IMR-90 (cell line): ENCODE data around the gene SLC26A3. TPM values are rescaled to one million over a fixed set of nuclear protein-coding genes. Genes with fewer than 3 reads are reported as not detected.

Experiments
- ATAC-seq: fragments of 200-7000 bp; cut with Tn5 transposase; 2 replicates; pipeline ENCODE4 v1.9.1; 2020; ENCODE audit warnings: low read depth, mild to moderate bottlenecking, moderate library complexity
- BruUV-seq: library from RNA; stranded (reverse); fragments of 400-500 nt; replicated peaks from 2 replicates; lab custom pipeline; 2021; lab: Mats Ljungman, UMichigan
- CTCF ChIA-PET: fragments of 300-600 bp; formaldehyde crosslinking; extraction: SDS; loops from one replicate; lab custom pipeline; 2021; ENCODE audit warnings: antibody characterized with exemption; lab: Yijun Ruan, JAX
- POLR2A ChIA-PET: fragments of 300-600 bp; sonication (Branson Sonifier 250); formaldehyde crosslinking; loops from one replicate; lab custom pipeline; 2022; ENCODE audit warnings: antibody characterized with exemption; ENCODE audit not compliant: unreplicated experiment; lab: Charles Lee
- DNase-seq: peaks from one replicate; pipeline ENCODE4 v3.0.0; 2013
- H2AFZ ChIP-seq: replicated peaks from 2 replicates; pipeline ENCODE3; 2013; ENCODE audit warnings: low read length, mild to moderate bottlenecking; ENCODE audit not compliant: poor library complexity
- H2AK5ac ChIP-seq: 2 replicates; pipeline ENCODE4 v1.6.1; 2013; ENCODE audit warnings: low read depth, low read length, inconsistent platforms
- H2AK9ac ChIP-seq: replicated peaks from 2 replicates; pipeline ENCODE3; 2013; ENCODE audit warnings: mild to moderate bottlenecking, low read depth, low read length, moderate library complexity; ENCODE audit not compliant: poor library complexity
- H2BK120ac ChIP-seq: 2 replicates; pipeline ENCODE4 v1.6.1; 2013; ENCODE audit warnings: low read depth, low read length, inconsistent platforms
- H2BK15ac ChIP-seq: 3 replicates; pipeline ENCODE4 v1.6.1; 2013; ENCODE audit warnings: low read depth, low read length, inconsistent platforms
- H2BK20ac ChIP-seq: 2 replicates; pipeline ENCODE4 v1.6.1; 2013; ENCODE audit warnings: low read depth, mild to moderate bottlenecking, inconsistent platforms, low read length, moderate library complexity
- H2BK5ac ChIP-seq: 2 replicates; pipeline ENCODE4 v1.6.1; 2013; ENCODE audit warnings: mild to moderate bottlenecking, low read depth, low read length, inconsistent platforms; ENCODE audit not compliant: poor library complexity, severe bottlenecking
- H3K14ac ChIP-seq: replicated peaks from 2 replicates; pipeline ENCODE4 v1.6.1; 2013; ENCODE audit warnings: low read depth, low read length, inconsistent platforms
- H3K18ac ChIP-seq: 2 replicates; pipeline ENCODE4 v1.6.1; 2013; ENCODE audit warnings: low read depth, low read length, control low read depth
- H3K23ac ChIP-seq: 2 replicates; pipeline ENCODE4 v1.6.1; 2013; ENCODE audit warnings: low read depth, low read length, inconsistent platforms
- H3K27ac ChIP-seq: 2 replicates; pipeline ENCODE4 v1.5.1; 2013; ENCODE audit warnings: mild to moderate bottlenecking, control low read depth, low read length; ENCODE audit not compliant: insufficient read depth
- H3K27me3 ChIP-seq: 2 replicates; pipeline ENCODE4 v1.6.1; 2013; ENCODE audit warnings: low read length; ENCODE audit not compliant: control insufficient read depth, insufficient read depth
- H3K36me3 ChIP-seq: 2 replicates; pipeline ENCODE4 v1.6.1; 2013; ENCODE audit warnings: low read length, mixed read lengths; ENCODE audit not compliant: control insufficient read depth, insufficient read depth
- H3K4ac ChIP-seq: 2 replicates; pipeline ENCODE4 v1.6.1; 2013; ENCODE audit warnings: low read depth, low read length, inconsistent platforms
- H3K4me1 ChIP-seq: 2 replicates; pipeline ENCODE4 v1.6.1; 2013; ENCODE audit warnings: low read length, mixed read lengths; ENCODE audit not compliant: control insufficient read depth, insufficient read depth
- H3K4me2 ChIP-seq: 2 replicates; pipeline ENCODE4 v1.6.1; 2013; ENCODE audit warnings: low read depth, mild to moderate bottlenecking, control low read depth, low read length, moderate library complexity
- H3K4me3 ChIP-seq: 2 replicates; pipeline ENCODE4 v1.5.1; 2013; ENCODE audit warnings: low read depth, mild to moderate bottlenecking, control low read depth, low read length, moderate library complexity; ENCODE audit not compliant: insufficient read depth
- H3K56ac ChIP-seq: 2 replicates; pipeline ENCODE4 v1.6.1; 2013; ENCODE audit warnings: low read length, inconsistent platforms; ENCODE audit not compliant: insufficient read depth; ENCODE audit errors: extremely low read depth
- H3K79me1 ChIP-seq, 2 experiments: 2 replicates each; pipeline ENCODE4 v1.6.1; 2013; ENCODE audit warnings: low read length in 2 of 2, inconsistent platforms in 1 of 2, low read depth in 1 of 2
- H3K9ac ChIP-seq: 2 replicates; pipeline ENCODE4 v1.6.1; 2013; ENCODE audit warnings: low read depth, low read length, control low read depth
- H3K9me1 ChIP-seq: 2 replicates; pipeline ENCODE4 v1.6.1; 2013; ENCODE audit warnings: low read length, inconsistent platforms; ENCODE audit not compliant: insufficient read depth
- H3K9me3 ChIP-seq: 2 replicates; pipeline ENCODE4 v1.6.1; 2013; ENCODE audit warnings: low read length; ENCODE audit not compliant: control insufficient read depth, insufficient read depth
- H4K20me1 ChIP-seq: 2 replicates; pipeline ENCODE4 v1.6.1; 2013; ENCODE audit warnings: low read length, inconsistent platforms; ENCODE audit not compliant: insufficient read depth
- H4K5ac ChIP-seq: 2 replicates; pipeline ENCODE4 v1.6.1; 2013; ENCODE audit warnings: mild to moderate bottlenecking, low read depth, low read length, control low read depth
- H4K8ac ChIP-seq, 2 experiments: 2 replicates each; pipeline ENCODE4 v1.6.1; 2013; ENCODE audit warnings: low read depth in 2 of 2, low read length in 2 of 2, control low read depth in 1 of 2, inconsistent platforms in 1 of 2
- H4K91ac ChIP-seq: 2 replicates; pipeline ENCODE4 v1.6.1; 2013; ENCODE audit warnings: low read depth, low read length, inconsistent platforms; ENCODE audit not compliant: insufficient read depth
- BHLHE40 ChIP-seq: fragments of 150-350 bp; IDR thresholded peaks from 2 replicates; pipeline ENCODE4 v1.6.1; 2016; ENCODE audit warnings: mild to moderate bottlenecking, low read depth, low read length
- CEBPB ChIP-seq: IDR thresholded peaks from 2 replicates; pipeline ENCODE4 v1.6.1; 2012; ENCODE audit warnings: low read depth, low read length, improper control_type of control experiment
- CTCF ChIP-seq: conservative IDR thresholded peaks from 2 replicates; pipeline ENCODE4 v1.5.1; 2012; ENCODE audit warnings: mild to moderate bottlenecking, low read depth, low read length, improper control_type of control experiment
- FOS ChIP-seq: fragments of 150-350 bp; IDR thresholded peaks from 2 replicates; pipeline ENCODE4 v1.6.1; 2016; ENCODE audit warnings: low read depth, low read length
- MAFK ChIP-seq: IDR thresholded peaks from 2 replicates; pipeline ENCODE4 v1.6.1; 2012; ENCODE audit warnings: low read depth, low read length, improper control_type of control experiment
- MAZ ChIP-seq: IDR thresholded peaks from 2 replicates; pipeline ENCODE4 v1.6.1; 2012; ENCODE audit warnings: low read depth, mild to moderate bottlenecking, low read length, improper control_type of control experiment, moderate library complexity, borderline replicate concordance
- MXI1 ChIP-seq: IDR thresholded peaks from 2 replicates; pipeline ENCODE4 v1.6.1; 2012; ENCODE audit warnings: low read depth, mild to moderate bottlenecking, low read length, moderate library complexity, borderline replicate concordance
- NFE2L2 ChIP-seq: fragments of 150-350 bp; IDR thresholded peaks from 2 replicates; pipeline ENCODE4 v1.6.1; 2016; ENCODE audit warnings: low read depth, mild to moderate bottlenecking, low read length
- POLR2A ChIP-seq: IDR thresholded peaks from 2 replicates; pipeline ENCODE4 v1.6.1; 2012; ENCODE audit warnings: mild to moderate bottlenecking, low read depth, low read length
- RAD21 ChIP-seq: IDR thresholded peaks from 2 replicates; pipeline ENCODE4 v1.6.1; 2012; ENCODE audit warnings: low read length, improper control_type of control experiment
- RFX5 ChIP-seq: IDR thresholded peaks from 2 replicates; pipeline ENCODE4 v1.8.0; 2012; ENCODE audit warnings: low read depth, mild to moderate bottlenecking, low read length, moderate library complexity
- USF2 ChIP-seq: fragments of 150-350 bp; IDR thresholded peaks from 2 replicates; pipeline ENCODE4 v1.6.1; 2017; ENCODE audit warnings: mild to moderate bottlenecking, antibody characterized with exemption, low read length, low read depth
- WGBS, 2 experiments: methylation state at CpG; one replicate each; pipeline versions ENCODE4 v1.1.5 to v1.1.7; 2013; ENCODE audit warnings: missing lambda C conversion rate in 2 of 2; ENCODE audit not compliant: insufficient read length in 1 of 2; ENCODE audit errors: extremely low coverage in 2 of 2; 5-methylcytosine and 5-hydroxymethylcytosine counted together
- dilution Hi-C: fragments of 300-500 bp; cut with HindIII; formaldehyde crosslinking; loops from one replicate; pipeline ENCODE4 v1.14.3; 2018; ENCODE audit warnings: low sequenced_read_pairs; ENCODE audit not compliant: unreplicated experiment
- in situ Hi-C: fragments of 300-500 bp; cut with MboI; formaldehyde crosslinking; loops from 3 replicates; pipeline ENCODE4 v1.14.3; 2019; ENCODE audit warnings: low sequenced_read_pairs, inconsistent platforms, mixed read lengths
- intact Hi-C: fragments of 100-400 bp; cut with micrococcal nuclease; formaldehyde crosslinking; loops from 2 replicates; pipeline ENCODE4 v1.10.0; 2022
- polyA plus RNA-seq, 3 experiments: library from polyadenylated mRNA; depleted of rRNA; stranded (reverse); fragments of >200 nt; gene quantifications; 2 replicates each; pipeline ENCODE4 v1.2.3, GENCODE V29; 2012; ENCODE audit warnings: low replicate concordance in 1 of 3
- total RNA-seq: library from RNA; depleted of rRNA; stranded (reverse); fragments of >200 nt; gene quantifications from 2 replicates; pipeline ENCODE4 v1.2.3, GENCODE V29; 2012

The SLC26A3 gene
- total and polyA plus RNA-seq, 2 of the 4 experiments (the other 2 are of a cell fraction), result not detected

- 0% methylated on average over 2 of the region's 22 CpGs; no CpG with 5 or more reads in 1 of the 2 experiments for WGBS, 2 experiments
- Histone ChIP-seq H4K5ac (peak overlapping the region; percentile 47), H2BK5ac (peak overlapping the region; percentile 83), H3K79me1 (peaks cover 13 to 24% of the 10 kb centered on the region in 2 experiments), H3K9me1 (peaks cover 10% of the 10 kb centered on the region), H3K14ac (peak overlapping the region; percentile 80; the same call in 1 of the 2 replicates), H3K4ac (peak overlapping the region; percentile 87), H3K56ac (peak overlapping the region; percentile 45), H2BK20ac (no peak overlapping the region), H3K9ac (peak overlapping the region; percentile 91), H3K27me3 (no peaks in the 10 kb centered on the region), H3K4me3 (peak overlapping the region; percentile 87), H4K91ac (peak overlapping the region; percentile 59), H2BK15ac (no peak overlapping the region), H3K4me2 (peak overlapping the region; percentile 98), H2AK5ac (peak overlapping the region; percentile 81; the same call in 1 of the 2 replicates), H3K36me3 (peaks cover 2% of the 10 kb centered on the region; the same call in 1 of the 2 replicates), H3K23ac (peak overlapping the region; percentile 80), H4K8ac (peak overlapping the region; percentile 96 to 98), H3K18ac (peak overlapping the region; percentile 20; the same call in 1 of the 2 replicates), H2AK9ac (peak overlapping the region; percentile 99), H2BK120ac (no peak overlapping the region), H3K27ac (peak overlapping the region; percentile 88), H2AFZ (peak overlapping the region; percentile 99), H3K9me3 (no peaks in the 10 kb centered on the region), H3K4me1 (peaks cover 8% of the 10 kb centered on the region), H4K20me1 (peaks cover 29% of the 10 kb centered on the region; the same call in 1 of the 2 replicates)
- dilution Hi-C loops, result no loop called here
- intact Hi-C loops, result loop anchor here (5.0 kb wide), 2 partner anchors 162 to 403 kb away; partner anchors contain the start of gene BCAP29
- CTCF ChIA-PET, result no interaction called here
- POLR2A ChIA-PET, result no interaction called here
- in situ Hi-C loops, result loop anchor here (10.0 to 25.0 kb wide), 2 partner anchors 130 to 393 kb away; partner anchors contain the start of gene LAMB4
- TF ChIP-seq POLR2A (no peak), CEBPB (no peak), RFX5 (no peak), MAFK (no peak), NFE2L2 (no peak), CTCF (no peak), FOS (no peak), BHLHE40 (no peak), MAZ (no peak), USF2 (no peak), MXI1 (no peak; the same call in 1 of the 2 replicates), RAD21 (no peak)
- BruUV-seq, result no TSS peak
- ATAC-seq (peak; percentile 24), DNase-seq (no peak)
Measured at GRCh38 chr7:107744345-107744750, 58.7 kb downstream of the SLC26A3 start.
